Activated CD4-positive, CD25-positive, alpha-beta regulatory T cell treated with anti-CD3 and anti-CD28 coated beads, Interleukin-2, amount 50 U/mL, for 16 hours (primary cell): Measurements from ENCODE around the gene STX8.

ENCODE experiments used
- DNase-seq: peaks from one replicate; pipeline ENCODE4 v3.0.0-alpha.2; 2020; ENCODE audit warnings: low read depth, low spot score

Gene STX8

DNA sequence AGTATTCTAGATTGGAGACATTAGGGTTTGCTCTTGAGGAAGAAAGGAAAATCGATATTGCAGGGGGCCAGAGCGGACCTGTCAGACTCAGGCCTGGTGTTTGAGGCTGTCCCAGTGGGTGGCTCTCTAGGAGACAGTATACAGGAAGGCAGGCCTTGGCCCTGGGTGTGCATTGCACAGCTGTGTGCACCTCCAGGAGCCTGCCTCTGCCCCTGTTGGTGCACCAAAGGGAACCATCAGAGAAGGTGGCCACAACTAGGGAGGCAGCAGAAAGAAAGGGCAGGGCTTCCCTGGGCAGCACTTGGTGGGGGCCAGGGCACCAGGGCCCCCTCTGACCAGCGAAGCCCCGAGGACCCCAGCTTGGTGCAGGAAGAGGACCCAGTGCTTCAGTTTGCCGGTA, 366.3 kb downstream of the STX8 start:
- no peak for DNase-seq

DNA sequence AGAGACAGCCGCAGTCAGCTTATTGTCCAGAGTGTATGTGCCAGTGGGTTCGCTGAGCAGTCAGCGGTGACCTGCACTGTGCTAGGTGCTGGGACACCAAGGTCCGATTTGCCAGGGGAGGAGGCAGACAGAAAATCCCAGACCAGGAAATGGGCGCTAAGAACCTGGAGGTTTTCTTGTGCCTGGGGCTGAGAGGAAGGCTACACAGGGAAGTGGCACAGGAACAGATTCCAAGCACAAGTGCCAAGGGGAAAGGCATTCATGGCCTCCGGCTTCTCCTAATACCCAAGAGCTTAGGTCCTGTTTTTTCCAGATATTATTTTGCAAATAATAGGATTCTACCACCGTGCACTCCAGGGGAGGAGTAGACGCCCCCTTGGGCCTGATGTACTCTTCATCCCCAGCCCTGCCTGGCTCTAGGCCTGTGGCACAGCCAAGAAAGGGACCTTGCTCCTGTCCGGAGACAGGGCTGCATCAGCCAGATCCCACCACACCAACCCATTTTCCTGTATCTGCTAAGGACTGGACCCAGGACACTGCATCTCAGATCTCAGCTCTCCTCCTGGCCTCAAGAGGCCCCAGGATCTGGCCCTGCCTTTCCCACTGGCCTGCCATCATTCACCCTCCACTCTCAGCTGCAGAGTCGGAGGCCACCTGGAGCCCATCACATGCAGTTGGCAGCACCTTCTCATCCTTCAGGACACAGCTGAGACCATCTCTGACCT, 367.1 kb downstream of the STX8 start:
- no peak for DNase-seq

GRCh38 chr17:9206741-9207332, 368.8 kb downstream of the STX8 start:
- no peak for DNase-seq

DNA sequence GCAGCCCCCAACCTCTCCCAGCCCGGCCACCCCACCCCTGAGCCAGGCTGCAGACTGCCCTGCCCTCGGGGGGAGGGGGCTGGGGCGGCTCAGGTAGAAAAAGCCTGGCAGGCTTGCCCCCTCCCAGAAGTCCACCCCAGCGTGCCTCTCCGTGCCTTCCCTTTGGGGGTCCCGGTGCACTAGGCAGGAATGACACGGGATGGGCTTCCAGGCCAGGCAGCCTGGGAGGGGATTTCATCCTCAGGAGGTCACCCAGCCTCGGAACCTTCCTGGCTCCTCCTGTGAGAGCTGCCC, 369.3 kb downstream of the STX8 start:
- DNase-seq: no peak

GRCh38 chr17:9205520-9206409, 369.9 kb downstream of the STX8 start:
- DNase-seq: no peak

DNA sequence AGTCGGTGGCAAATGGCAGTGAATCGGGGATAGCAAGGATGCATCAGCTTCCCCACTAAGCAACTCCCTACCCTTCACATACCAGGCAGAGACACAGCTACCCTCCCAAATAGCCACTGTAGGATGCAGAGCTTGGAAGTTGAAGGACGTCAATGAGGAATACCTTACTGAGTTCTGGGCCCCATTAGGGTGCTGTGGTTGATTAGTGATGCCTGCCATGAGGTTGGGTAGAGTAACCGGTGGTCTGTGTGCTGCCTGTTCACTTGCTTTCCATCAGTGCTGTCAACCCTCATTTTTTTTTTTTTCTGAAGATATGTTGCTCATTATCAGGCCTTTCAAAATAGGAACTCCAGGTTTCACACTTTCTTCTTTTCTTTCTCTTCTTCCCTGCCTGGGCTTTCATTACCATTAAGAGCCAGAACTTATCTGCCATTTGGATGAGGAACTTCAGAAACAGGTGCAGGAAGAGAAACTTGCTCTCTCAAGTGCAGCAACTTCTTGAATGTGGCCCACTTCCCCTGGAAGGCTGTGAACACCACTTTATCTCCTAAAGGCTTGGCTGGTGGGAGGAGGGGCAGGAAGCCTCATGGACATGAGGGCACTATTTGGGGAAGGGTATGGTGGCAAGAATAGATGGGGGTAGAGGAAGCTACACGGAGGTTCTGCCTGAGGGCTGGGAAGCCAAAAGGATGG, 370.8 kb downstream of the STX8 start:
- no peak for DNase-seq

DNA sequence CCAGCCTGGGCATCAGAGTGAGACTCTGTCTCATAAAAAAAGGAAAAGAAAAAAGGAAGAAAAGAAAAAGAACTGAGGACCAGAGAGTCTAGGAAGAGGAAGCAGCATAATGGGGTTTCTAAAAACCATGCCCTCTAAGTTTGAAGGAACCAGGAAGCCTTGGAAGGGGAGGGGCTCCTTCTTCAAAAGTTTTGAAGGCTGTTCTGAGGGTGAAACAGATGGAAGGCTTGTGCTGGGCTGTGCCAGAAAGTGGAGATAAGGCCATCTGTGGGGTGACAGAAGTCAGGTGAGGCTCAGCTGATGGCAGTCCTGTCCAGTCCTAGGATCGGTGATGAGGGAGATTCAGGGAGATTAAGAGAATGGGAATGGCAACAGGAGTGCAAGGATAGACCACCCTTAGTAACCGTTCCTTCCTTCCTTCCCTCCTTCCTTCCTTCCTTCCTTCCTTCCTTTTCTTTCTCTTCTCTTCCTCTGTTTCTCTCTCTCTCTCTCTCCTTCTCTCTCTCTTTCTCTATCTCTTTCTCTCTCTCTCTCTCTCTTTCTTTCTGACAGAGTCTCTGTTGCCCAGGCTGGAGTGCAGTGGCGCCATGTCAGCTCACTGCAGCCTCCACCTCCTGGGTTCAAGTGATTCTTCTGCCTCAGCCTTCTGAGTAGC, 371.7 kb downstream of the STX8 start:
- no peak for DNase-seq

DNA sequence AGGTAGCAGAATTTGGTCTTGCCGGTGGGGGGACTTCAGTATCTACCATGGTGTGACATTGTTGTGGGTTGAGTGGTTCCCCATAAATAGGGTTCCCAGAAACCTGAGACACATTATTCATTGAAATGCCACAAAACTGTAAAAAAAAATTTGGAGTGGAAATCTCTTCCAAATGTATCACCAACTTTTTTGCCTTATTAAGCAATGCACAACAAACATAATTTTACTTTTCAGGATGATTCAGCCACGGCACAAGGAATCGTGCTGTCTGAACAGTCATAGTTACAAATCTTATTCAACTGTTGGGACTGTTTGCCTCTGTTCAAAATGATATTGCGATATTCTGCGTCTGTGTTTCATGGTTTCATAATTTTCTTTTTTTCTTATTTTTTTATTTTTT, 373.1 kb downstream of the STX8 start:
- no peak for DNase-seq

GRCh38 chr17:9200699-9201359, 374.8 kb downstream of the STX8 start:
- no peak for DNase-seq
